Psoas muscle (tissue), 8 donors: ENCODE data around the gene PRUNE2. TPM values are rescaled to one million over a fixed set of nuclear protein-coding genes. Genes with fewer than 3 reads are reported as not detected.

Source experiments
- ATAC-seq, 4 donors: fragments of 200-7000 bp; cut with Tn5 transposase; one replicate each; pipeline ENCODE4 v1.9.1; 2020; ENCODE audit warnings: moderate library complexity in 3 of 4, mild to moderate bottlenecking in 2 of 4
- DNase-seq, 2 donors: peaks; one replicate each; pipeline ENCODE4 v3.0.0-alpha.2; 2020
- H3K27ac ChIP-seq: fragments of 200-600 bp; one replicate; pipeline ENCODE4 v1.8.0; 2022
- H3K27me3 ChIP-seq, 3 donors: fragments of 200-600 bp in 1 of 3; one replicate each; pipeline versions ENCODE4 v1.6.1 to v1.8.0; 2013 to 2022; ENCODE audit warnings: low read length in 2 of 3, mild to moderate bottlenecking in 2 of 3, moderate library complexity in 1 of 3; ENCODE audit not compliant: insufficient read depth in 3 of 3
- H3K36me3 ChIP-seq, 2 donors: fragments of 200-600 bp in 1 of 2; one replicate each; pipeline versions ENCODE4 v1.6.1 to v1.8.0; 2013 to 2022; ENCODE audit warnings: low read depth in 1 of 2, mild to moderate bottlenecking in 1 of 2, moderate library complexity in 1 of 2; ENCODE audit not compliant: insufficient read depth in 1 of 2
- H3K4me1 ChIP-seq: fragments of 200-600 bp; one replicate; pipeline ENCODE4 v1.8.0; 2022
- H3K4me3 ChIP-seq: fragments of 200-600 bp; one replicate; pipeline ENCODE4 v1.8.0; 2022; ENCODE audit warnings: mild to moderate bottlenecking
- H3K9me3 ChIP-seq: fragments of 200-600 bp; one replicate; pipeline ENCODE4 v1.8.0; 2022
- WGBS, 3 donors: extraction: QIAGEN DNeasy Blood & Tissue Kit; methylation state at CpG; one replicate each; pipeline versions ENCODE4 v1.1.6 to v1.1.7; 2013; 5-methylcytosine and 5-hydroxymethylcytosine counted together
- intact Hi-C, 2 donors: fragments of 100-400 bp; cut with DNase I; formaldehyde crosslinking; loops; one replicate each; pipeline versions ENCODE4 v1.11.0 to v1.14.2; 2022
- polyA plus RNA-seq, 3 donors: library from polyadenylated mRNA; stranded (reverse); fragments of 200-250 nt; gene quantifications; one replicate each; pipeline ENCODE4 v1.2.3, GENCODE V29; 2013
- total RNA-seq, 4 donors: library from RNA; stranded (reverse); fragmentation: NEBNext Ultra II Directional in 2 of 4; extraction: Animal tissue kit (Norgen Biotek cat#: 25700) in 2 of 4; gene quantifications; one replicate each; pipeline versions ENCODE4 v1.2.1 to v1.2.4, GENCODE V29; 2021 to 2023
- TF ChIP-seq, protein P1 (sequence below): fragments of 200-600 bp; IDR thresholded peaks from one replicate; pipeline ENCODE4 v1.8.0; 2022; ENCODE audit warnings: antibody characterized with exemption
- donor health status: healthy with polysubstance abuse.
- donor health status: DM: no; HTN: no; CAD: no; lungs with moderate emphysema.
- donor health status: Bipolar disorder and iron deficiency.
- donor health status: healthy.
- donor health status: DM: yes; HTN: yes; CAD: no.
- donor health status: DM: no; HTN: no; CAD: no.
- donor health status: DM: no; HTN: no; CAD: no.
- donor health status: DM: yes; HTN: yes; CAD: no.

Gene PRUNE2
- total and polyA plus RNA-seq, 7 donors: 1.2 to 79.9 (median 3.6) TPM

DNA sequence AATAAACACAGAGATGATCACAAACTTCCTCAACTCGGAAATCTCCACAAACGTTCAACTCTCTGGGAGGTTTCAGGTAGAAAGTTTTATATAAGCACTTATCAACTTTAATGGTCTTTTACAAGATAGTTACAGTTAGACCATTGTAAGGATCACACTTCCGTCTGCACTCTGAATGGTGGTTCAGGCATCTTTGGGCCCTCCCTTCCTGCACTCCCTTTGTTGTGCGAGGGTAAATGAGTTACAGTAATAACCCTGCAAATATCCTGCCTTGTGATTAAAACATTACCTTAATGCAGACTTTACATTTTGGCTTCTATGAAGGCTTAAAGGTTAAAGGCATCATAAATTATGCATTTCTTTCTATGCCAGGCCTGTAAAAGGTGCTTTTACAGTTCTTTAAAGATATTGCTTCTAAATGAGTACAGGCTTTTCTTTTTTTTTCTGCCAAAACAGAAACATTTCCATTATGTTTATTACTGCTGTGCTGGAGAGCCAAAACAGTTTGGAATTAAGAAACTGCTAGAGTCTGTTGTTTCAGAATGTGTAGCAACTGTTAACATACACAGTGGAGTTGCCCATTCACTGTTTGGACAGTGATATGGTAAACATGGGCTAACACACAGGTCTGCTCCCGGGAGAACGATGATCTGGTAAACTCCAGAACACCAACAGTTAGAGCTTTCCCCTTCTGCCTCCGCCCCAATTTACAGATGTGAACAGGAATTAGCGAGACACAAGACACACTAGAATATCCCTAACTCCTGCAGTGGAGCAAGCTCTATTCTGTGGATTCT lies 1.1 kb downstream of the PRUNE2 start:
- H3K9me3 ChIP-seq: no peaks in the 10 kb centered on the region
- 53 to 60% (median 56%) methylated on average over 8 of the region's 8 CpGs for WGBS, 3 donors
- H3K27ac ChIP-seq: no peak overlapping the region
- no peaks in the 10 kb centered on the region for H3K36me3 ChIP-seq
- DNase-seq (no peak), ATAC-seq (no peak)
- peaks cover 19% of the 10 kb centered on the region for H3K4me1 ChIP-seq
- H3K4me3 ChIP-seq: peak overlapping the region; percentile 63
- intact Hi-C loops: no loop called here
- peaks cover 0 to 11% (median 0%) of the 10 kb centered on the region in 3 donors for H3K27me3 ChIP-seq
- TF ChIP-seq, protein P1, sequence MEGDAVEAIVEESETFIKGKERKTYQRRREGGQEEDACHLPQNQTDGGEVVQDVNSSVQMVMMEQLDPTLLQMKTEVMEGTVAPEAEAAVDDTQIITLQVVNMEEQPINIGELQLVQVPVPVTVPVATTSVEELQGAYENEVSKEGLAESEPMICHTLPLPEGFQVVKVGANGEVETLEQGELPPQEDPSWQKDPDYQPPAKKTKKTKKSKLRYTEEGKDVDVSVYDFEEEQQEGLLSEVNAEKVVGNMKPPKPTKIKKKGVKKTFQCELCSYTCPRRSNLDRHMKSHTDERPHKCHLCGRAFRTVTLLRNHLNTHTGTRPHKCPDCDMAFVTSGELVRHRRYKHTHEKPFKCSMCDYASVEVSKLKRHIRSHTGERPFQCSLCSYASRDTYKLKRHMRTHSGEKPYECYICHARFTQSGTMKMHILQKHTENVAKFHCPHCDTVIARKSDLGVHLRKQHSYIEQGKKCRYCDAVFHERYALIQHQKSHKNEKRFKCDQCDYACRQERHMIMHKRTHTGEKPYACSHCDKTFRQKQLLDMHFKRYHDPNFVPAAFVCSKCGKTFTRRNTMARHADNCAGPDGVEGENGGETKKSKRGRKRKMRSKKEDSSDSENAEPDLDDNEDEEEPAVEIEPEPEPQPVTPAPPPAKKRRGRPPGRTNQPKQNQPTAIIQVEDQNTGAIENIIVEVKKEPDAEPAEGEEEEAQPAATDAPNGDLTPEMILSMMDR: no peak

DNA sequence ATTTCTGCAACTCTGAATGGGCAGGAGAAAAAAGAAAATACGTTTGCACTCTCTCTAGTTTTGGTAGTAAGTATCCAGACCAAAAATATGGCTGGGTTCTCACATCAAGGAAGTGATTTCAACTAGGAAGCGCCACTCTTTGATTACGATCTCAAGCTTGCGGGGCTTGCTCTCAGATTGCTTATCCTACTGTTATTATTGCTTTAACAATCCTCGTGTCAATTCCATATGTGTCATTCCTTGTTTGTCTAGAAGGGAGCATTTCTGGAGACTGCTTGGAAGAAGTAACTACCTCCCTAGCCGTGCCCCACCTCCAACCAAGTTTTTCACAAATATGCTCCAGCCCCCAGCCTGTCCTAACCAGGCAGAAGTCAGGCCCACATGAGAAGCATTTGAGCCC lies 3.5 kb downstream of the PRUNE2 start:
- DNase-seq (no peak), ATAC-seq (no peak)
- Histone ChIP-seq H3K4me3 (no peak overlapping the region), H3K4me1 (peaks cover 19% of the 10 kb centered on the region), H3K27ac (no peak overlapping the region), H3K9me3 (no peaks in the 10 kb centered on the region), H3K36me3 (no peaks in the 10 kb centered on the region), H3K27me3 (peaks cover 0 to 14% (median 0%) of the 10 kb centered on the region in 3 donors)
- intact Hi-C loops: no loop called here
- TF ChIP-seq, protein P1: no peak
- WGBS, 3 donors: 67 to 85% (median 76%) methylated on average over 6 of the region's 6 CpGs

DNA sequence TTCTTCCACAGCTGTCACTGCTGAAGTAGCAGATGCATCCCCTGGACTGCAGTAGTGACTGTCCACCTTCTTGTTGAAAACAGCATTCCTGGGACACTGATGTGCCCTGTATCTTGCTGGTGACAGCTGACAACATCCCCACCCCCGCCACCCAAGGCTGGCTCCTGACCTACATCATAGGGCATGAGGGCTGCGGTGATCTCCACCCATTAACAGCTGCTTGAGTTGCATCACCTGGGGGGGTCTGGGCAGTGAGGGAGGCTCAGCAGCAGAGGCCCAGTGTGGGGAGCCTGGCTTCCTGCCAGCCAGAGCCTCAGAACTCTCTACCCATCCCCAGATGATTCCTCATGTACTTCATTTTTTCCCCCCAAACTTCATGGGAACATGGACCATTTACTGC lies 4.1 kb downstream of the PRUNE2 start:
- Histone ChIP-seq H3K4me1 (peaks cover 19% of the 10 kb centered on the region), H3K27ac (no peak overlapping the region), H3K9me3 (no peaks in the 10 kb centered on the region), H3K36me3 (no peaks in the 10 kb centered on the region), H3K27me3 (peaks cover 0 to 14% (median 0%) of the 10 kb centered on the region in 3 donors), H3K4me3 (no peak overlapping the region)
- intact Hi-C loops: no loop called here
- DNase-seq: peak; percentile 20 to 46
- 28 to 38% (median 32%) methylated on average over 2 of the region's 2 CpGs for WGBS, 3 donors
- TF ChIP-seq, protein P1: no peak
- peak in 1 of 4 donors; percentile 36 for ATAC-seq

DNA sequence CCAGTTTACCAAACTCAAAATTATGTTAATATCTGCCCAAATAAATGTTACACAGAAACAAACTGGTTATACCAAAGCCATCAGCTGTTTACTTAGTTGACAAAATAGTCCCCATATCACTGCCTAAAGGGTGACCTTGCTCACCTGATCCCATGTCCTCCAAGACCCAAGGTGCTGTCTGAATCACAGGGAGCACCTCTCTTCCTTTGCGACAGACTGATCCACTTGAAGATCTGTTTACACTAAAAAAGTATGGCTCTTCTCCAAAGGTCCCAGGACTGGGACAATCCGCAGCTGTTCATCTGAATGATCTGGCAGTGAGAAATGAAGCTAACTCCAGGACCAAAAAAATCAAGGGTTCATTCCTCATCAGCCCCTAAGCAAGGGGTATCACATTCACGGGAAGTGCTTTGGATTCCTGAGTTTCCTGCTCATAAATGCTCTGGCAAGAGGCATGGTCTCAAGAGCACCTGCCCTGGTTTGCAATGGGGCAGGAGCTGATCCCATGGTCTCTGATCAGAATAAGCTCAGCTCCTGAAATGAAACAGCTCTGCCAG lies 5.0 kb downstream of the PRUNE2 start:
- ATAC-seq: peak in 1 of 4 donors; percentile 43
- peaks cover 16% of the 10 kb centered on the region for H3K4me1 ChIP-seq
- no peaks in the 10 kb centered on the region for H3K36me3 ChIP-seq
- TF ChIP-seq, protein P1: no peak
- no peak for DNase-seq
- peaks cover 0 to 14% (median 0%) of the 10 kb centered on the region in 3 donors for H3K27me3 ChIP-seq
- no peak overlapping the region for H3K4me3 ChIP-seq
- intact Hi-C loops: no loop called here
- WGBS, 3 donors: 13 to 21% (median 15%) methylated on average over 3 of the region's 3 CpGs
- no peaks in the 10 kb centered on the region for H3K9me3 ChIP-seq
- no peak overlapping the region for H3K27ac ChIP-seq
